GM12878 (cell line): Measurements from ENCODE around the gene HES7. TPM values are rescaled to one million over a fixed set of nuclear protein-coding genes. Genes with fewer than 3 reads are reported as not detected.
A peak's percentile ranks its signal among the peaks of the same experiment; 100 is the strongest.

ENCODE experiments used
- CHD1 ChIP-seq: IDR thresholded peaks from 2 replicates; pipeline ENCODE4 v1.6.1; 2012; ENCODE audit warnings: low read depth, low read length, improper control_type of control experiment
- HDAC2 ChIP-seq: fragments of 200-600 bp; sonication (generic); IDR thresholded peaks from 2 replicates; pipeline ENCODE4 v1.6.1; 2017
- MEF2A ChIP-seq: IDR thresholded peaks from 2 replicates; pipeline ENCODE4 v1.6.1; 2011; ENCODE audit warnings: low read depth, mild to moderate bottlenecking, low read length, moderate library complexity; ENCODE audit not compliant: insufficient read depth
- MTA2 ChIP-seq: fragments of 450-650 bp; IDR thresholded peaks from 2 replicates; pipeline ENCODE4 v1.6.1; 2016; ENCODE audit warnings: low read depth, mild to moderate bottlenecking, moderate library complexity
- MTA3 ChIP-seq: IDR thresholded peaks from 2 replicates; pipeline ENCODE4 v1.6.1; 2012; ENCODE audit warnings: low read length, inconsistent platforms, borderline replicate concordance
- NFYA ChIP-seq: IDR thresholded peaks from 2 replicates; pipeline ENCODE4 v1.6.1; 2011; ENCODE audit warnings: low read depth, mild to moderate bottlenecking, low read length, improper control_type of control experiment, borderline replicate concordance
- RUNX3 ChIP-seq: IDR thresholded peaks from 2 replicates; pipeline ENCODE4 v1.6.1; 2012; ENCODE audit warnings: low read length, inconsistent platforms
- SUZ12 ChIP-seq: fragments of 200-600 bp; sonication (generic); IDR thresholded peaks from one replicate; pipeline ENCODE4 v1.6.1; 2018; ENCODE audit warnings: antibody characterized with exemption, mild to moderate bottlenecking; ENCODE audit not compliant: unreplicated experiment
- TCF7 ChIP-seq: IDR thresholded peaks from 2 replicates; pipeline ENCODE4 v1.6.1; 2014; ENCODE audit warnings: antibody characterized with exemption, borderline replicate concordance
- YBX1 ChIP-seq: fragments of 450-650 bp; IDR thresholded peaks from 2 replicates; pipeline ENCODE4 v1.6.1; 2016; ENCODE audit warnings: antibody characterized with exemption
- ZNF207 ChIP-seq: fragments of 450-650 bp; IDR thresholded peaks from 2 replicates; pipeline ENCODE4 v1.6.1; 2014; ENCODE audit warnings: antibody characterized with exemption, mild to moderate bottlenecking, borderline replicate concordance
- ZNF622 ChIP-seq: fragments of 450-650 bp; IDR thresholded peaks from 2 replicates; pipeline ENCODE4 v1.6.1; 2017; ENCODE audit warnings: mild to moderate bottlenecking, inconsistent platforms
- polyA plus RNA-seq, 11 experiments: library from polyadenylated mRNA; depleted of rRNA in 4 of 11; unstranded in 6 of 11; stranded (reverse) in 5 of 11; fragments of >200 nt; fragmentation: Nextera tagmentation in 4 of 11; fragmentation: Illumina TruSeq in 1 of 11; extraction: Ambion mirVana in 4 of 11; extraction: Trizol in 1 of 11; gene quantifications; 1 replicate in 1 of 11; 2 replicates in 10 of 11; pipeline versions ENCODE4 v1.2.1 to v1.2.3, GENCODE V29; 2011 to 2016; ENCODE audit warnings: inconsistent platforms in 2 of 11, missing spikeins in 2 of 11, low read depth in 1 of 11
- total RNA-seq, 4 experiments: library from RNA; depleted of rRNA in 3 of 4; stranded (reverse); fragments of >200 nt in 3 of 4; fragmentation: Illumina TruSeq in 1 of 4; extraction: Trizol in 1 of 4; gene quantifications; 2 replicates each; pipeline versions ENCODE4 v1.2.1 to v1.2.3, GENCODE V29; 2013 to 2021
- TF ChIP-seq, protein P1 (sequence below): fragments of 450-650 bp; IDR thresholded peaks from 2 replicates; pipeline ENCODE4 v1.6.1; 2016; ENCODE audit warnings: mild to moderate bottlenecking
- TF ChIP-seq, protein P2 (sequence below): fragments of 450-650 bp; IDR thresholded peaks from 2 replicates; pipeline ENCODE4 v1.6.1; 2017; ENCODE audit warnings: low read depth, mild to moderate bottlenecking, moderate library complexity
- TF ChIP-seq, protein P3 (sequence below): fragments of 450-650 bp; formaldehyde crosslinking; IDR thresholded peaks from 2 replicates; pipeline ENCODE4 v1.4.0; 2020; ENCODE audit warnings: mild to moderate bottlenecking, moderate library complexity
- TF ChIP-seq, protein P4 (sequence below): IDR thresholded peaks from 2 replicates; pipeline ENCODE4 v1.6.1; 2011; ENCODE audit warnings: low read depth, mild to moderate bottlenecking, low read length, moderate library complexity, borderline replicate concordance; ENCODE audit errors: extremely low read depth
- TF ChIP-seq, protein P5 (sequence below): fragments of 450-650 bp; IDR thresholded peaks from 2 replicates; pipeline ENCODE4 v1.6.1; 2018; ENCODE audit warnings: mild to moderate bottlenecking, low read depth, moderate library complexity; ENCODE audit not compliant: partially characterized antibody
- TF ChIP-seq, protein P6 (sequence below): IDR thresholded peaks from 2 replicates; pipeline ENCODE4 v1.6.1; 2011; ENCODE audit warnings: low read depth, low read length, improper control_type of control experiment, borderline replicate concordance

Gene HES7
- total and polyA plus RNA-seq, 10 of the 15 experiments (the other 5 are each of a cell fraction or from before 2014, with no cell fraction given), result 0.07 to 1.3 (median 0.63) TPM; not detected in 4

DNA sequence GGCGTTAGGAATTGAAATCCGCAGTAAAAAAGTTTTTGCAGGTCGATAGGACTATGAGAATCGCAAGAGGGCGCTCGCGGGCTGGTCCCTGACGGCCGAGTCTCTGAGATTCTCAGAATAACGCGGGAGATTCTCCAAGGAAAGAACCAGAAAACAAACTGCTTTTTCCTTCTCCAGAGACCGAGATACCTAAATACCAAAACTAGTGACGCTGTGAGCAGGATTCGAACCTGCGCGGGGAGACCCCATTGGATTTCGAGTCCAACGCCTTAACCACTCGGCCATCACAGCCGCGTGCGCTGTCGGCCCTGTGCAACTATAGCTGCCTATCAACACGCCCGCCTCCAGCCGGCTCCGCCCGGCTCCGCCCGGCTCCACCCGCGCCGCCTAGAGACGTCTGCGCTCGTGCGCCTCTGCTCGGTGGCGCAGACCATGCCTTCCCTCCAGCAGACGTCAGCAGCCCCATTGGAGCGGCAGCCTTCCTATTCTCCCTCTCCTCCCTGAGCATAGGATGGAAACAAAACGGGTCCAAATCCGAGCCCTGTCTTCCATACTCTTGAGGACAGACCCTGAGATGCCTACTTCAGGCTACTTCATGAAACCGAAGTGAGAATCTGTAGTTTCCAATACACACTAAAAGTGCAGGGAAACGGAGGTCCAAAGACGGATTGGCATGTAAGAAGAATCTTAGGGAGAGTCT lies 14.9 kb upstream of the HES7 start (continued):
- TF ChIP-seq, protein P1, sequence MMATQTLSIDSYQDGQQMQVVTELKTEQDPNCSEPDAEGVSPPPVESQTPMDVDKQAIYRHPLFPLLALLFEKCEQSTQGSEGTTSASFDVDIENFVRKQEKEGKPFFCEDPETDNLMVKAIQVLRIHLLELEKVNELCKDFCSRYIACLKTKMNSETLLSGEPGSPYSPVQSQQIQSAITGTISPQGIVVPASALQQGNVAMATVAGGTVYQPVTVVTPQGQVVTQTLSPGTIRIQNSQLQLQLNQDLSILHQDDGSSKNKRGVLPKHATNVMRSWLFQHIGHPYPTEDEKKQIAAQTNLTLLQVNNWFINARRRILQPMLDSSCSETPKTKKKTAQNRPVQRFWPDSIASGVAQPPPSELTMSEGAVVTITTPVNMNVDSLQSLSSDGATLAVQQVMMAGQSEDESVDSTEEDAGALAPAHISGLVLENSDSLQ, result peak; percentile 94
- TF ChIP-seq ZNF622, result no peak
- no peak for TF ChIP-seq MTA2
- no peak for TF ChIP-seq SUZ12
- TF ChIP-seq, protein P2, sequence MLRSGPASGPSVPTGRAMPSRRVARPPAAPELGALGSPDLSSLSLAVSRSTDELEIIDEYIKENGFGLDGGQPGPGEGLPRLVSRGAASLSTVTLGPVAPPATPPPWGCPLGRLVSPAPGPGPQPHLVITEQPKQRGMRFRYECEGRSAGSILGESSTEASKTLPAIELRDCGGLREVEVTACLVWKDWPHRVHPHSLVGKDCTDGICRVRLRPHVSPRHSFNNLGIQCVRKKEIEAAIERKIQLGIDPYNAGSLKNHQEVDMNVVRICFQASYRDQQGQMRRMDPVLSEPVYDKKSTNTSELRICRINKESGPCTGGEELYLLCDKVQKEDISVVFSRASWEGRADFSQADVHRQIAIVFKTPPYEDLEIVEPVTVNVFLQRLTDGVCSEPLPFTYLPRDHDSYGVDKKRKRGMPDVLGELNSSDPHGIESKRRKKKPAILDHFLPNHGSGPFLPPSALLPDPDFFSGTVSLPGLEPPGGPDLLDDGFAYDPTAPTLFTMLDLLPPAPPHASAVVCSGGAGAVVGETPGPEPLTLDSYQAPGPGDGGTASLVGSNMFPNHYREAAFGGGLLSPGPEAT, result peak; percentile 69; the same call in 1 of the 2 replicates
- no peak for TF ChIP-seq MEF2A
- TF ChIP-seq YBX1, result no peak
- TF ChIP-seq, protein P3, sequence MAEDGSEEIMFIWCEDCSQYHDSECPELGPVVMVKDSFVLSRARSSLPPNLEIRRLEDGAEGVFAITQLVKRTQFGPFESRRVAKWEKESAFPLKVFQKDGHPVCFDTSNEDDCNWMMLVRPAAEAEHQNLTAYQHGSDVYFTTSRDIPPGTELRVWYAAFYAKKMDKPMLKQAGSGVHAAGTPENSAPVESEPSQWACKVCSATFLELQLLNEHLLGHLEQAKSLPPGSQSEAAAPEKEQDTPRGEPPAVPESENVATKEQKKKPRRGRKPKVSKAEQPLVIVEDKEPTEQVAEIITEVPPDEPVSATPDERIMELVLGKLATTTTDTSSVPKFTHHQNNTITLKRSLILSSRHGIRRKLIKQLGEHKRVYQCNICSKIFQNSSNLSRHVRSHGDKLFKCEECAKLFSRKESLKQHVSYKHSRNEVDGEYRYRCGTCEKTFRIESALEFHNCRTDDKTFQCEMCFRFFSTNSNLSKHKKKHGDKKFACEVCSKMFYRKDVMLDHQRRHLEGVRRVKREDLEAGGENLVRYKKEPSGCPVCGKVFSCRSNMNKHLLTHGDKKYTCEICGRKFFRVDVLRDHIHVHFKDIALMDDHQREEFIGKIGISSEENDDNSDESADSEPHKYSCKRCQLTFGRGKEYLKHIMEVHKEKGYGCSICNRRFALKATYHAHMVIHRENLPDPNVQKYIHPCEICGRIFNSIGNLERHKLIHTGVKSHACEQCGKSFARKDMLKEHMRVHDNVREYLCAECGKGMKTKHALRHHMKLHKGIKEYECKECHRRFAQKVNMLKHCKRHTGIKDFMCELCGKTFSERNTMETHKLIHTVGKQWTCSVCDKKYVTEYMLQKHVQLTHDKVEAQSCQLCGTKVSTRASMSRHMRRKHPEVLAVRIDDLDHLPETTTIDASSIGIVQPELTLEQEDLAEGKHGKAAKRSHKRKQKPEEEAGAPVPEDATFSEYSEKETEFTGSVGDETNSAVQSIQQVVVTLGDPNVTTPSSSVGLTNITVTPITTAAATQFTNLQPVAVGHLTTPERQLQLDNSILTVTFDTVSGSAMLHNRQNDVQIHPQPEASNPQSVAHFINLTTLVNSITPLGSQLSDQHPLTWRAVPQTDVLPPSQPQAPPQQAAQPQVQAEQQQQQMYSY (CRISPR knock-in tag), result no peak
- TF ChIP-seq CHD1, result 0 out of 2 replicates have a peak, but pooled peaks have one; percentile 48
- peak; percentile 72; the same call in 1 of the 2 replicates for TF ChIP-seq MTA3
- TF ChIP-seq NFYA, result no peak
- TF ChIP-seq, protein P4, sequence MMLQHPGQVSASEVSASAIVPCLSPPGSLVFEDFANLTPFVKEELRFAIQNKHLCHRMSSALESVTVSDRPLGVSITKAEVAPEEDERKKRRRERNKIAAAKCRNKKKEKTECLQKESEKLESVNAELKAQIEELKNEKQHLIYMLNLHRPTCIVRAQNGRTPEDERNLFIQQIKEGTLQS, result no peak
- TF ChIP-seq ZNF207, result peak; percentile 94
- TF ChIP-seq, protein P5, sequence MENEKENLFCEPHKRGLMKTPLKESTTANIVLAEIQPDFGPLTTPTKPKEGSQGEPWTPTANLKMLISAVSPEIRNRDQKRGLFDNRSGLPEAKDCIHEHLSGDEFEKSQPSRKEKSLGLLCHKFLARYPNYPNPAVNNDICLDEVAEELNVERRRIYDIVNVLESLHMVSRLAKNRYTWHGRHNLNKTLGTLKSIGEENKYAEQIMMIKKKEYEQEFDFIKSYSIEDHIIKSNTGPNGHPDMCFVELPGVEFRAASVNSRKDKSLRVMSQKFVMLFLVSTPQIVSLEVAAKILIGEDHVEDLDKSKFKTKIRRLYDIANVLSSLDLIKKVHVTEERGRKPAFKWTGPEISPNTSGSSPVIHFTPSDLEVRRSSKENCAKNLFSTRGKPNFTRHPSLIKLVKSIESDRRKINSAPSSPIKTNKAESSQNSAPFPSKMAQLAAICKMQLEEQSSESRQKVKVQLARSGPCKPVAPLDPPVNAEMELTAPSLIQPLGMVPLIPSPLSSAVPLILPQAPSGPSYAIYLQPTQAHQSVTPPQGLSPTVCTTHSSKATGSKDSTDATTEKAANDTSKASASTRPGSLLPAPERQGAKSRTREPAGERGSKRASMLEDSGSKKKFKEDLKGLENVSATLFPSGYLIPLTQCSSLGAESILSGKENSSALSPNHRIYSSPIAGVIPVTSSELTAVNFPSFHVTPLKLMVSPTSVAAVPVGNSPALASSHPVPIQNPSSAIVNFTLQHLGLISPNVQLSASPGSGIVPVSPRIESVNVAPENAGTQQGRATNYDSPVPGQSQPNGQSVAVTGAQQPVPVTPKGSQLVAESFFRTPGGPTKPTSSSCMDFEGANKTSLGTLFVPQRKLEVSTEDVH, result peak; percentile 87
- peak; percentile 71; the same call in 1 of the 2 replicates for TF ChIP-seq RUNX3
- TF ChIP-seq TCF7, result peak; percentile 15; the same call in 1 of the 2 replicates
- no peak for TF ChIP-seq HDAC2
- TF ChIP-seq, protein P6, sequence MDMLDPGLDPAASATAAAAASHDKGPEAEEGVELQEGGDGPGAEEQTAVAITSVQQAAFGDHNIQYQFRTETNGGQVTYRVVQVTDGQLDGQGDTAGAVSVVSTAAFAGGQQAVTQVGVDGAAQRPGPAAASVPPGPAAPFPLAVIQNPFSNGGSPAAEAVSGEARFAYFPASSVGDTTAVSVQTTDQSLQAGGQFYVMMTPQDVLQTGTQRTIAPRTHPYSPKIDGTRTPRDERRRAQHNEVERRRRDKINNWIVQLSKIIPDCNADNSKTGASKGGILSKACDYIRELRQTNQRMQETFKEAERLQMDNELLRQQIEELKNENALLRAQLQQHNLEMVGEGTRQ, result no peak
